ENCODE data around the gene NDUFAF4. TPM values are rescaled to one million over a fixed set of nuclear protein-coding genes. Genes with fewer than 3 reads are reported as not detected.

NDUFAF4 gene
- total RNA-seq: 100 to 1,000 TPM in 2 of 9 donors, 10 to 100 TPM in 7; 59.6 to 107 (median 89.7) TPM
- polyA plus RNA-seq: 10 to 100 TPM; 62.9 to 75.2 TPM
- long read RNA-seq, donor 1, transcript NDUFAF4-201 (3 exons, 2,399 nt): major isoform, 72 of 76 reads
- long read RNA-seq, donor 1, partial matches to known transcripts: 1 of 76 reads
- long read RNA-seq, donor 1, other reads (novel, unspliced or antisense): 3 of 76 reads
- long read RNA-seq, donor 2, transcript NDUFAF4-201 (3 exons, 2,399 nt): major isoform, 134 of 147 reads
- long read RNA-seq, donor 2, partial matches to known transcripts: 0 of 147 reads
- long read RNA-seq, donor 2, other reads (novel, unspliced or antisense): 11 of 147 reads
- long read RNA-seq, donor 3, transcript NDUFAF4-201 (3 exons, 2,399 nt): major isoform, 46 of 52 reads
- long read RNA-seq, donor 3, partial matches to known transcripts: 0 of 52 reads
- long read RNA-seq, donor 3, other reads (novel, unspliced or antisense): 6 of 52 reads

GRCh38 chr6:96897396-96898240 lies at the start of gene NDUFAF4:
NDUFAF4 (minus strand) TSS chr6:96897891; CDS start chr6:96897801, 90 bp downstream.
- Histone ChIP-seq H3K36me3 (peaks cover 0 to 38% (median 32%) of the 10 kb centered on the region in 9 donors), H3K4me3 (peak within 1 kb of the TSS; percentile 72 to 97 (median 92)), H3K27ac (peak within 1 kb of the TSS; percentile 91 to 99 (median 96)), H3K27me3 (no peaks in the 10 kb centered on the region), H3K9me3 (no peaks in the 10 kb centered on the region), H3K4me1 (peaks cover 3 to 50% (median 32%) of the 10 kb centered on the region in 12 donors)
- peak; percentile 96 to 98 (median 97) for DNase-seq
- peak in 1 of 2 donors; percentile 52 for TF ChIP-seq POLR2A (IDR thresholded peaks at IDR 0.05)
- TF ChIP-seq CTCF (IDR thresholded peaks at IDR 0.05): peak; percentile 89 to 99 (median 94)
- peak; percentile 98 to 99 (median 98) for ATAC-seq
- intact Hi-C loops (cut with DNase I): loop anchor here in 9 of 10 donors (1.0 to 10.0 kb wide), 13 partner anchors 27 to 497 kb away; partner anchors contain the start of genes UFL1 (in 2 of the 9), GPR63 (in 1 of the 9) and KLHL32 (in 1 of the 9)
- 0 to 1% (median 0%) methylated on average over 24 to 71 of the region's 71 CpGs for WGBS, 4 donors

DNA sequence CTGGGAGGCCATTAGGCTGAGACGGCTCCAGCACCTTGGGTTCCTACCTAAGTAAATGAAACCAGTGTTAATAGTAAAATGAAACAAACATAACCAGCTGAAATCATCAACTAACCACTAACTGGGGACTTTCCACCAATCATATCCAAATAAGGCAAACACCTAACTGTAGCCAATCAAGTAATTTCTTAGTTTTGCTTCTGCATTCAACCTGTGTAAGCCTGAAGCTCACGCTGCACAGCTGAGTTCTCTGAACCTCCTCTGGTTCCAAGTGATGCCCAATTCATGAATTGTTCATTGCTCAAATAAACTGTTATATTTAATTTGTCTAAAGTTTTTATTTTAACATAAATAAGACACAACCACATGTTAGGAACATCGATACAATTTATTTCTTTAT lies 49.4 kb upstream of the NDUFAF4 start:
- DNase-seq (no peak), ATAC-seq (no peak)
- TF ChIP-seq CTCF (IDR thresholded peaks at IDR 0.05) (no peak), POLR2A (IDR thresholded peaks at IDR 0.05) (no peak)
- Histone ChIP-seq H3K4me3 (no peak overlapping the region), H3K27ac (no peak overlapping the region), H3K4me1 (no peaks in the 10 kb centered on the region), H3K27me3 (no peaks in the 10 kb centered on the region), H3K9me3 (no peaks in the 10 kb centered on the region), H3K36me3 (no peaks in the 10 kb centered on the region)
- intact Hi-C loops (cut with DNase I): no loop called here
- 62 to 90% (median 89%) methylated on average over 3 of the region's 3 CpGs for WGBS, 4 donors

GRCh38 chr6:96943555-96944215 lies 46.0 kb upstream of the NDUFAF4 start:
- H3K27me3 ChIP-seq: no peaks in the 10 kb centered on the region
- TF ChIP-seq POLR2A (IDR thresholded peaks at IDR 0.05) (no peak), CTCF (IDR thresholded peaks at IDR 0.05) (no peak)
- intact Hi-C loops (cut with DNase I): no loop called here
- no peak overlapping the region for H3K4me3 ChIP-seq
- no peak for ATAC-seq
- H3K4me1 ChIP-seq: peaks cover 0 to 5% (median 0%) of the 10 kb centered on the region in 12 donors
- no peak overlapping the region for H3K27ac ChIP-seq
- WGBS, 4 donors: 74 to 79% (median 79%) methylated on average over 9 of the region's 9 CpGs
- no peaks in the 10 kb centered on the region for H3K9me3 ChIP-seq
- H3K36me3 ChIP-seq: no peaks in the 10 kb centered on the region
- DNase-seq: no peak
